ENCODE results near the gene ATM. TPM values are rescaled to one million over a fixed set of nuclear protein-coding genes. Genes with fewer than 3 reads are reported as not detected.

ATM gene
- total and polyA plus RNA-seq, 10 of the 15 experiments (the other 5 are each of a cell fraction or from before 2014, with no cell fraction given): 10.0 to 91.5 (median 40.2) TPM

- TF ChIP-seq HSF1 (IDR thresholded peaks at IDR 0.05; ENCODE audit: low read depth, low read length) (no peak), SKIL (IDR thresholded peaks at IDR 0.05; ENCODE audit: low read depth, poor library complexity, severe bottlenecking) (no peak), GATAD2B (conservative IDR thresholded peaks at IDR 0.05; ENCODE audit: low read depth) (no peak), ZNF687 (IDR thresholded peaks at IDR 0.05) (peak; percentile 34; the same call in 1 of the 2 replicates), CEBPB (IDR thresholded peaks at IDR 0.05; ENCODE audit: borderline replicate concordance in 1 of 2, low read depth in 2 of 2, low read length in 2 of 2) (no peak), FOXK2 (IDR thresholded peaks at IDR 0.05) (no peak), ZSCAN29 (IDR thresholded peaks at IDR 0.05) (no peak), BHLHE40 (IDR thresholded peaks at IDR 0.05; ENCODE audit: borderline replicate concordance in 1 of 2, low read depth in 2 of 2, low read length in 1 of 2) (no peak), RELB (IDR thresholded peaks at IDR 0.05; ENCODE audit: low read depth) (peak; percentile 76), PAX8 (IDR thresholded peaks at IDR 0.05) (no peak), E2F4 (IDR thresholded peaks at IDR 0.05; ENCODE audit: low read depth, low read length) (no peak), ESRRA (IDR thresholded peaks at IDR 0.05; ENCODE audit: low read length) (no peak), EZH2 (IDR thresholded peaks at IDR 0.05; ENCODE audit: borderline replicate concordance, control insufficient read depth, low read depth, low read length) (no peak)
These were observed 23.2 kb upstream of the ATM start (continued) for GRCh38 chr11:108199446-108200321.

All from GM12878 (cell line).